CD4-positive, alpha-beta T cell (primary cell): ENCODE data around the gene SUV39H1. TPM values are rescaled to one million over a fixed set of nuclear protein-coding genes. Genes with fewer than 3 reads are reported as not detected.

Source experiments
- ATAC-seq: fragments of 200-7000 bp; cut with Tn5 transposase; one replicate; pipeline ENCODE4 v1.10.0; 2022; ENCODE audit warnings: mild to moderate bottlenecking; ENCODE audit not compliant: poor library complexity
- CTCF ChIA-PET: fragments of 350-600 bp; sonication (Branson Sonifier 250); formaldehyde crosslinking; loops from one replicate; lab custom pipeline; 2021; ENCODE audit warnings: antibody characterized with exemption, inconsistent platforms; lab: Charles Lee
- POLR2A ChIA-PET: fragments of 350-600 bp; sonication (Branson Sonifier 250); formaldehyde crosslinking; loops from one replicate; lab custom pipeline; 2021; ENCODE audit warnings: antibody characterized with exemption, inconsistent platforms; lab: Charles Lee
- DNase-seq, 14 experiments: peaks; one replicate each; pipeline ENCODE4 v3.0.0-alpha.2; 2013 to 2020; ENCODE audit warnings: mixed read lengths in 2 of 14
- H3K27ac ChIP-seq, 2 donors: one replicate each; pipeline versions ENCODE4 v1.5.1 to v1.7.0; 2013; ENCODE audit warnings: low read length in 2 of 2, low read depth in 1 of 2, mild to moderate bottlenecking in 1 of 2
- H3K27me3 ChIP-seq, 2 experiments: 1 replicate in 1 of 2; 2 replicates in 1 of 2; pipeline versions ENCODE4 v1.6.1 to v1.7.0; 2013; ENCODE audit warnings: low read length in 2 of 2, control low read depth in 1 of 2, mild to moderate bottlenecking in 1 of 2, moderate library complexity in 1 of 2; ENCODE audit not compliant: insufficient read depth in 2 of 2, control insufficient read depth in 1 of 2
- H3K36me3 ChIP-seq: one replicate; pipeline ENCODE4 v1.6.1; 2013; ENCODE audit warnings: low read length, control low read depth; ENCODE audit not compliant: insufficient read depth
- H3K4me1 ChIP-seq: one replicate; pipeline ENCODE4 v1.6.1; 2013; ENCODE audit warnings: low read length, control low read depth; ENCODE audit not compliant: insufficient read depth
- H3K4me3 ChIP-seq: one replicate; pipeline ENCODE4 v1.5.1; 2013; ENCODE audit warnings: mild to moderate bottlenecking, low read length, moderate library complexity
- H3K9me3 ChIP-seq, 2 experiments: 1 replicate in 1 of 2; 2 replicates in 1 of 2; pipeline versions ENCODE4 v1.6.1 to v1.7.0; 2013; ENCODE audit warnings: low read length in 2 of 2, mild to moderate bottlenecking in 2 of 2, control low read depth in 1 of 2, moderate library complexity in 1 of 2; ENCODE audit not compliant: control insufficient read depth in 1 of 2, insufficient read depth in 1 of 2
- H3K27ac Mint-ChIP-seq: one replicate; pipeline ENCODE4 v1.8.0; 2020; ENCODE audit warnings: mixed read lengths
- H3K27me3 Mint-ChIP-seq: one replicate; pipeline ENCODE4 v1.8.0; 2021; ENCODE audit warnings: mixed read lengths
- H3K36me3 Mint-ChIP-seq: one replicate; pipeline ENCODE4 v1.8.0; 2021; ENCODE audit warnings: low read depth, mixed read lengths
- H3K4me1 Mint-ChIP-seq: one replicate; pipeline ENCODE4 v1.8.0; 2021; ENCODE audit warnings: low read depth, mixed read lengths
- H3K4me3 Mint-ChIP-seq: one replicate; pipeline ENCODE4 v1.8.0; 2020; ENCODE audit warnings: mild to moderate bottlenecking, mixed read lengths
- H3K9me3 Mint-ChIP-seq: one replicate; pipeline ENCODE4 v1.8.0; 2020; ENCODE audit warnings: mixed read lengths
- intact Hi-C, 2 experiments: fragments of 100-400 bp; cut with DNase I in 1 of 2; cut with micrococcal nuclease in 1 of 2; formaldehyde crosslinking; loops; one replicate each; pipeline versions ENCODE4 v1.15.1 to v1.9.0; 2023 to 2025; cut with DNase I, micrococcal nuclease
- total RNA-seq, 174 experiments: library from RNA in 2 of 174; stranded (reverse) in 2 of 174; gene quantifications; one replicate each; pipeline ENCODE4 v1.2.3 and lab custom pipeline; 2021 to 2026
- TF ChIP-seq, protein P1 (sequence below): fragments of 200-600 bp; IDR thresholded peaks from one replicate; pipeline ENCODE4 v1.8.0; 2022; ENCODE audit warnings: antibody characterized with exemption, mild to moderate bottlenecking

The SUV39H1 gene
- total RNA-seq, 2 experiments from 2014 or later, result 7.7 to 8.4 TPM

DNA sequence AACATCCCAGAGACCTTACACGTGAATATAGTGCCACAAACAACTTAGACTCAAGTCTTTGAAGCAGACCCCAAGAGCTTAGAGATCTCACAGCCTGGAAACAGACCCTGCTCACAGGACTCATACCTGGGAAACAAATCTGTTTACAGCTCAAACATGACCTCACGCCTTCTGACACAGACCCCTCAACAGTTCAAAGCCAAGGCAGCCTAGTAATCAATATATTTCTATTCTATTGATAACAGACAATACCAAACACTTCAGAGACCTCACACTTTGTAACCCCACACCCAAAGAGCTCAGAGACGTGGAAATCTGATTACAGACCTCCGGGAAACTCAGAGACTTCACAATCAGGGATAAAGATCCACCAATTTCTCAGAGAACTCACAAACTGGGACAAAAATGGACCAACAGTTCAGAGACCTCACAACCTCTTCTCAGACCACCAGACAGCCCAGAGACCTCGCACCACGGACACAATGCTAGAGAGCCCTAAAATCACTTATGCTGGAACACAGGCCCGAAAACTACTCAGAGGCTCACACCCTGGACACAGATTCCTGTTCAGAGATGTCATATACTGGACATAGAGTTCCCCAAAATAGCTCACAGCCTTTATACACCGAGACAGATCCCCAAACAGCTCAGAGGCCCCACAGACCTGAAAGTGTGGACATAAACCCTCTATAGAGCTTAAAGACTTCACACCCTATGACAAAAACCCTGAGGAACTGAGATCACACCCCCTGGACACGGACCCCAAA is 14.8 kb downstream of the SUV39H1 start:
- no peaks in the 10 kb centered on the region for H3K27me3 ChIP-seq
- H3K36me3 ChIP-seq, result peaks cover 10% of the 10 kb centered on the region
- DNase-seq (no peak), ATAC-seq (no peak)
- Mint-ChIP-seq H3K9me3 (no peaks in the 10 kb centered on the region), H3K27me3 (no peaks in the 10 kb centered on the region), H3K36me3 (peaks cover 2% of the 10 kb centered on the region), H3K27ac (peak overlapping the region; percentile 93), H3K4me1 (peaks cover 62% of the 10 kb centered on the region), H3K4me3 (peak overlapping the region; percentile 71)
- peaks cover 80% of the 10 kb centered on the region for H3K4me1 ChIP-seq
- H3K27ac ChIP-seq, result peak overlapping the region; percentile 7 to 68
- H3K4me3 ChIP-seq, result no peak overlapping the region
- CTCF ChIA-PET, result interaction anchor here (1.0 kb wide), 1 partner anchor 63 kb away, joined by 4 read pairs; no protein-coding TSS in a partner anchor
- TF ChIP-seq, protein P1, sequence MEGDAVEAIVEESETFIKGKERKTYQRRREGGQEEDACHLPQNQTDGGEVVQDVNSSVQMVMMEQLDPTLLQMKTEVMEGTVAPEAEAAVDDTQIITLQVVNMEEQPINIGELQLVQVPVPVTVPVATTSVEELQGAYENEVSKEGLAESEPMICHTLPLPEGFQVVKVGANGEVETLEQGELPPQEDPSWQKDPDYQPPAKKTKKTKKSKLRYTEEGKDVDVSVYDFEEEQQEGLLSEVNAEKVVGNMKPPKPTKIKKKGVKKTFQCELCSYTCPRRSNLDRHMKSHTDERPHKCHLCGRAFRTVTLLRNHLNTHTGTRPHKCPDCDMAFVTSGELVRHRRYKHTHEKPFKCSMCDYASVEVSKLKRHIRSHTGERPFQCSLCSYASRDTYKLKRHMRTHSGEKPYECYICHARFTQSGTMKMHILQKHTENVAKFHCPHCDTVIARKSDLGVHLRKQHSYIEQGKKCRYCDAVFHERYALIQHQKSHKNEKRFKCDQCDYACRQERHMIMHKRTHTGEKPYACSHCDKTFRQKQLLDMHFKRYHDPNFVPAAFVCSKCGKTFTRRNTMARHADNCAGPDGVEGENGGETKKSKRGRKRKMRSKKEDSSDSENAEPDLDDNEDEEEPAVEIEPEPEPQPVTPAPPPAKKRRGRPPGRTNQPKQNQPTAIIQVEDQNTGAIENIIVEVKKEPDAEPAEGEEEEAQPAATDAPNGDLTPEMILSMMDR, result no peak
- intact Hi-C loops, result no loop called here
- POLR2A ChIA-PET, result interaction anchor here (1.4 to 2.6 kb wide), 3 partner anchors 14 to 26 kb away, joined by 3 to 13 read pairs (median 6); partner anchors contain the start of gene SUV39H1
- no peaks in the 10 kb centered on the region for H3K9me3 ChIP-seq

DNA sequence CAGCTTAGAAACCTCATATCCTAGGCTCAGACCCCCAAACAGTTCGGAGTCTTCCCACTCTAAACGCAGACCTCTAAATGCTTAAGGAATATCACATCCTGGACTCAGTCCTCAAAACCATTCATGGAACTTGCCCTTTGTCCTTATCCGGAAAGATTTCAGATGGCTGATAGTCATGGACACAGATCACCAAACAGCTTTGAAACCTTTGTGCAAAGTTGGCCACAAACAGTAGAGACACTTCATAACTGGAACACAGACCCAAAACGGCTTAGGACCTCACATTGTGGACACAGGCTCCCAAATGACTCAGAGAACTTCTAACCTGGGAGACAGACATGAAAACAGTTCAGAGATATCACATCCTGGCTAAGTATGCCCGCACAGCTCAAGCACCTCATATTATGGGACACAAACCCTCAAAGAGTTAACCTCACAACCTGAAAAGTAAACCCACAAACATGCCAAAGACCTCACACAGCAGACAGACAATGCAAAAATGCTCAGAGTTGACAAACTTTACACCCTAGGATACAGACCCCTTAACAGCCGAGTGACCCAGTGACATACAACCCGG is 15.5 kb downstream of the SUV39H1 start:
- Mint-ChIP-seq H3K27me3 (no peaks in the 10 kb centered on the region), H3K9me3 (no peaks in the 10 kb centered on the region), H3K36me3 (no peaks in the 10 kb centered on the region), H3K4me1 (peaks cover 69% of the 10 kb centered on the region), H3K27ac (peak overlapping the region; percentile 93), H3K4me3 (peak overlapping the region; percentile 71)
- no peaks in the 10 kb centered on the region for H3K27me3 ChIP-seq
- no peak for DNase-seq
- TF ChIP-seq, protein P1, result no peak
- H3K36me3 ChIP-seq, result peaks cover 10% of the 10 kb centered on the region
- no peaks in the 10 kb centered on the region for H3K9me3 ChIP-seq
- ChIA-PET CTCF (interaction anchor here (1.0 kb wide), 1 partner anchor 64 kb away, joined by 4 read pairs; no protein-coding TSS in a partner anchor), POLR2A (interaction anchor here (1.4 to 2.6 kb wide), 3 partner anchors 15 to 25 kb away, joined by 3 to 13 read pairs (median 6); partner anchors contain the start of gene SUV39H1)
- H3K4me3 ChIP-seq, result peak overlapping the region; percentile 14
- H3K4me1 ChIP-seq, result peaks cover 86% of the 10 kb centered on the region
- H3K27ac ChIP-seq, result peak overlapping the region in 1 of 2 donors; percentile 68
- no peak for ATAC-seq
- intact Hi-C loops, result no loop called here

DNA sequence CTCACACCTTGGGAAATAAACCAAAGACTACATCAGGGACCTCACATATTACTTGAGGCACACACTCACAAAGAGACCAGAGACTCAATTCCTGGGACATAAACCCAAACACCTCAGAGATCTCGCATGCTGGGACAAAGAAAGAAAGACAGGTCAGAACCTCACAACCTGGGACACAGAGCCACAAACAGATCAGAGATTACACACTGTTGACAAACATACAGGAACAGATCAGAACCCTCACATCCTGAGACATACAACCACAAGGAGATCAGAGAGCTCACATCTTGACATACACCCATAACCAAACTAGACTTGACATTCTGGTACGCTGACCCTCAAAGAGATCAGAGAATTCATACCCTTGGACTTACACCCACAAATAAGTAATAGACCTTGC is 17.3 kb downstream of the SUV39H1 start:
- peak in 3 of 14 experiments; percentile 46 to 72 (median 51) for DNase-seq
- peaks cover under 1% of the 10 kb centered on the region for H3K36me3 ChIP-seq
- peaks cover 80% of the 10 kb centered on the region for H3K4me1 Mint-ChIP-seq
- no peaks in the 10 kb centered on the region for H3K9me3 ChIP-seq
- H3K36me3 Mint-ChIP-seq, result no peaks in the 10 kb centered on the region
- H3K27ac Mint-ChIP-seq, result peak overlapping the region; percentile 93
- TF ChIP-seq, protein P1, result no peak
- peak; percentile 42 for ATAC-seq
- H3K27me3 ChIP-seq, result no peaks in the 10 kb centered on the region
- H3K4me1 ChIP-seq, result peaks cover 82% of the 10 kb centered on the region
- ChIA-PET POLR2A (interaction anchor here (0.9 to 5.0 kb wide), 8 partner anchors 9 to 224 kb away, joined by 3 to 53 read pairs (median 6); partner anchors contain the start of genes HDAC6, SUV39H1 and TBC1D25), CTCF (interaction anchor here (1.5 kb wide), 1 partner anchor 23 kb away, joined by 4 read pairs; no protein-coding TSS in a partner anchor)
- H3K27me3 Mint-ChIP-seq, result no peaks in the 10 kb centered on the region
- peak overlapping the region; percentile 21 to 68 for H3K27ac ChIP-seq
- no peaks in the 10 kb centered on the region for H3K9me3 Mint-ChIP-seq
- H3K4me3 Mint-ChIP-seq, result peak overlapping the region; percentile 71
- no peak overlapping the region for H3K4me3 ChIP-seq
- intact Hi-C loops, result loop anchor here in 1 of 2 experiments (1.0 kb wide), 1 partner anchor 23 kb away; no protein-coding TSS in a partner anchor
